PC-3 (cell line): ENCODE results near the gene RAMP1. TPM values are rescaled to one million over a fixed set of nuclear protein-coding genes. Genes with fewer than 3 reads are reported as not detected.

ENCODE experiments used
- ATAC-seq: fragments of 200-7000 bp; cut with Tn5 transposase; 2 replicates; pipeline ENCODE4 v1.9.1; 2020; ENCODE audit warnings: mild to moderate bottlenecking, moderate library complexity
- BruUV-seq: library from RNA; stranded (reverse); fragments of 400-500 nt; replicated peaks from 2 replicates; lab custom pipeline; 2021; lab: Mats Ljungman, UMichigan
- CTCF ChIA-PET: fragments of 300-600 bp; sonication (Branson Sonifier 250); formaldehyde crosslinking; loops from one replicate; lab custom pipeline; 2022; ENCODE audit warnings: antibody characterized with exemption; lab: Charles Lee
- POLR2A ChIA-PET: fragments of 300-600 bp; sonication (Branson Sonifier 250); formaldehyde crosslinking; loops from one replicate; lab custom pipeline; 2022; ENCODE audit warnings: antibody characterized with exemption; ENCODE audit not compliant: unreplicated experiment; lab: Charles Lee
- DNase-seq: peaks from one replicate; pipeline ENCODE4 v3.0.0-alpha.2; 2015
- H2AFZ ChIP-seq: fragments of 300-600 bp; sonication (generic); 2 replicates; pipeline ENCODE4 v1.6.0; 2016; ENCODE audit warnings: antibody characterized with exemption, low read length
- H3F3A ChIP-seq: fragments of 300-600 bp; sonication (generic); one replicate; pipeline ENCODE4 v1.6.0; 2017; ENCODE audit warnings: antibody characterized with exemption, low read length, control low read depth, mild to moderate bottlenecking; ENCODE audit not compliant: unreplicated experiment
- H3K27ac ChIP-seq: fragments of 300-600 bp; sonication (generic); 2 replicates; pipeline ENCODE4 v1.5.1; 2016; ENCODE audit warnings: mild to moderate bottlenecking, low read length
- H3K27me3 ChIP-seq: fragments of 300-600 bp; sonication (generic); 2 replicates; pipeline ENCODE4 v1.6.1; 2016; ENCODE audit warnings: low read length, mixed read lengths
- H3K36me3 ChIP-seq: fragments of 300-600 bp; sonication (generic); 2 replicates; pipeline ENCODE4 v1.6.1; 2016; ENCODE audit warnings: low read depth, mixed run types, low read length, mixed read lengths
- H3K4me1 ChIP-seq: fragments of 300-600 bp; sonication (generic); 2 replicates; pipeline ENCODE4 v1.5.1; 2016; ENCODE audit warnings: low read length; ENCODE audit not compliant: insufficient read depth
- H3K4me2 ChIP-seq: fragments of 300-600 bp; sonication (generic); 2 replicates; pipeline ENCODE4 v1.6.0; 2016; ENCODE audit warnings: low read length
- H3K4me3 ChIP-seq: fragments of 300-600 bp; sonication (generic); 2 replicates; pipeline ENCODE4 v1.5.1; 2016; ENCODE audit warnings: mild to moderate bottlenecking, low read length, mixed read lengths
- H3K79me2 ChIP-seq: fragments of 300-600 bp; sonication (generic); 2 replicates; pipeline ENCODE4 v1.6.1; 2017; ENCODE audit warnings: low read length, mixed read lengths
- H3K9ac ChIP-seq: fragments of 300-600 bp; sonication (generic); 2 replicates; pipeline ENCODE4 v1.6.0; 2016; ENCODE audit warnings: mild to moderate bottlenecking, low read length
- H3K9me2 ChIP-seq: fragments of 300-600 bp; sonication (generic); replicated peaks from 2 replicates; pipeline ENCODE4 v1.6.1; 2016; ENCODE audit warnings: mixed run types, low read length, mixed read lengths
- H3K9me3 ChIP-seq: fragments of 300-600 bp; sonication (generic); 2 replicates; pipeline ENCODE4 v1.6.1; 2016; ENCODE audit warnings: low read length, mixed read lengths
- H4K20me1 ChIP-seq: fragments of 300-600 bp; sonication (generic); 2 replicates; pipeline ENCODE4 v1.6.1; 2016; ENCODE audit warnings: low read length, mixed read lengths
- CTCF ChIP-seq: fragments of 300-600 bp; sonication (generic); conservative IDR thresholded peaks from 2 replicates; pipeline ENCODE4 v1.5.1; 2017; ENCODE audit warnings: antibody characterized with exemption, low read depth, mild to moderate bottlenecking, low read length
- EZH2 ChIP-seq: fragments of 300-600 bp; sonication (generic); IDR thresholded peaks from one replicate; pipeline ENCODE4 v1.6.1; 2017; ENCODE audit warnings: antibody characterized with exemption, mild to moderate bottlenecking, low read length; ENCODE audit not compliant: unreplicated experiment
- EZH2phosphoT487 ChIP-seq: fragments of 300-600 bp; sonication (generic); IDR thresholded peaks from 2 replicates; pipeline ENCODE4 v1.6.1; 2018; ENCODE audit warnings: mild to moderate bottlenecking, antibody characterized with exemption, low read length, borderline replicate concordance
- intact Hi-C: fragments of 100-400 bp; cut with micrococcal nuclease; formaldehyde crosslinking; loops from 2 replicates; pipeline ENCODE4 v1.9.0; 2023
- total RNA-seq: library from RNA; depleted of rRNA; stranded (reverse); fragments of >200 nt; gene quantifications from 2 replicates; pipeline ENCODE4 v1.2.3, GENCODE V29; 2014; rRNA removed

Gene RAMP1
- total RNA-seq, 1 experiment from 2014 or later: 210 TPM

DNA sequence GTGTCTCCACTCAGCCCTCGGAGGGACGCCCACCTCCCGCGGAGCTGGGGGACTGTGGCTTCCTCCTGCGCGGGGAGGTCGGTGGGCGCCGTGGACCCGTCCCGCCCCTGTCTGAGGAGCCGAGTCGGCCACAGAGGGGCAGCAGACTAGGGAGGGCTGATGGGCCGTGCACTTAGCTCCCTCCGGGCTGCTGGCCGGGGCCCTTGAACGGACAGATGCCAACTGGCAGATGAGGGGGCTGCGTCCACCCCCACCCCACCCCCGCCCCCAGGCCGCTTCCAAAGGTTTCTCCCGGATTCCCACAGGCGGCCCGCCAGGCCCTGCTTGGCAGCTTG, 96.9 kb downstream of the RAMP1 start:
- intact Hi-C loops: no loop called here
- Histone ChIP-seq H3K79me2 (no peaks in the 10 kb centered on the region), H3K4me2 (no peak overlapping the region), H3K4me3 (no peak overlapping the region), H4K20me1 (no peaks in the 10 kb centered on the region), H3K36me3 (no peaks in the 10 kb centered on the region), H3K27me3 (no peaks in the 10 kb centered on the region), H3K27ac (no peak overlapping the region), H3K4me1 (no peaks in the 10 kb centered on the region), H3K9ac (no peak overlapping the region), H2AFZ (no peak overlapping the region), H3K9me3 (no peaks in the 10 kb centered on the region), H3F3A (no peaks in the 10 kb centered on the region), H3K9me2 (no peaks in the 10 kb centered on the region)
- ATAC-seq (no peak), DNase-seq (no peak)
- POLR2A ChIA-PET: interaction anchor here (0.6 kb wide), 1 partner anchor 24 kb away, joined by 4 read pairs; no protein-coding TSS in a partner anchor
- BruUV-seq: no TSS peak
- TF ChIP-seq CTCF: no peak
- TF ChIP-seq EZH2phosphoT487: no peak
- no peak for TF ChIP-seq EZH2
- CTCF ChIA-PET: no interaction called here

DNA sequence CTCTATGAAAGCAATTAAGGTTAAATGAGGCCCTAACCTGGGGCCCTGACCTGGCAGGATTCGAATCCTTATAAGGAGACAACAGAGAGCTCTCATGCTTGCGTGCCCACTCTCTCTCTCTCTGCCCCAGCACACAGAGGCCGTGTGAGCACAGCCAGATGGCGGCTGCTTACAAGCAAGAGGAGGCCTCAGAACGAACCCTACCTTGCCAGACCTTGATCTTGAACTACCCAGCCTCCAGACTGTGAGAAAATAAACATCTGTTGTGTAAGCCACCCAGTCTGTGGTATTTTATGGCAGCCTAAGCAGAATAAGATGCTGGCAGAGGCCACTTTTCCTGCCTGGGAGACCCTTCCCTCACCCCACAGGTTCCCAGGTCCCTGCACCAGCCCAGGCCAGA, 102.2 kb downstream of the RAMP1 start:
- Histone ChIP-seq H2AFZ (no peak overlapping the region), H3K79me2 (no peaks in the 10 kb centered on the region), H3K9me2 (no peaks in the 10 kb centered on the region), H3F3A (no peaks in the 10 kb centered on the region), H3K36me3 (peaks cover 7% of the 10 kb centered on the region; the same call in 1 of the 2 replicates), H3K9ac (no peak overlapping the region), H3K27ac (no peak overlapping the region), H3K4me3 (no peak overlapping the region), H3K4me1 (peaks cover 26% of the 10 kb centered on the region), H4K20me1 (no peaks in the 10 kb centered on the region), H3K9me3 (peaks cover 12% of the 10 kb centered on the region), H3K27me3 (no peaks in the 10 kb centered on the region), H3K4me2 (no peak overlapping the region)
- intact Hi-C loops: no loop called here
- POLR2A ChIA-PET: no interaction called here
- DNase-seq (no peak), ATAC-seq (no peak)
- TF ChIP-seq EZH2phosphoT487 (no peak), CTCF (no peak), EZH2 (no peak)
- no TSS peak for BruUV-seq
- CTCF ChIA-PET: no interaction called here

Other genes with a start within 250 kb of the RAMP1 start
- gene LRRFIP1, start 232.0 kb upstream of the RAMP1 start, total RNA-seq: 87.8 and 106 TPM in 2 replicates
- 0.35 and 0.51 TPM in 2 replicates for gene RBM44, start 60.8 kb upstream of the RAMP1 start, total RNA-seq
- 37.5 and 57.8 TPM in 2 replicates for gene UBE2F, start 107.4 kb downstream of the RAMP1 start, total RNA-seq
- 19.5 and 23.1 TPM in 2 replicates for gene SCLY, start 201.4 kb downstream of the RAMP1 start, total RNA-seq
- not detected in 2 replicates for gene ESPNL, start 240.7 kb downstream of the RAMP1 start, total RNA-seq